NCI-H510A treated with DMSO at 0.1 percent for 48 hours (cell line): Measurements from ENCODE around the gene ACOT6.
"Not testable (repeated sequence)": the region's sequence is repeated elsewhere in the genome, so short reads cannot be mapped to it uniquely, and the experiment has no call there.

ENCODE experiments used
- DNase-seq: peaks from one replicate; lab custom pipeline; 2025; lab: John Stamatoyannopoulos, UW

Gene ACOT6

DNA sequence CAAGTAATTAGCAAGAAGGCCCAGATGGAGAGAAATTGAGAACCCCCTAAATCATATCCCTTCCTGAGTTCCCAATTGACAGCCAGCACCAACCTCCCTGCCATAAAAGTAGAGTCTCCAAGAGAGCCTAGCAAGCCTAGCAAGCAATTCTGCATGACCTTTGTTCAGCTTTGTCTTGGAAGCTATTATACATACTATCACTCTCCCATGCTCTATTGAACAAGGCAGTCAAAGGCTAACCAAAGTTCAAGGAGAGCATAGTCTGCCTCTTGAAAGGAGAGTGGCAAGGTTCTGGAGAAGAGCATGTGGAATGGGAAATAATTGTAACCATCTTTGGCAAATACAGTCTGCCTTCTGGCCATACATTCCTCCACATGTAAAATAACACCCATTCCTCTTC lies 12.8 kb upstream of the ACOT6 start:
- DNase-seq: no peak

- no peak for DNase-seq
These were observed 9.3 kb upstream of the ACOT6 start for GRCh38 chr14:73602994-73603393.

GRCh38 chr14:73606271-73606670 lies 6.0 kb upstream of the ACOT6 start:
- DNase-seq: no peak

DNA sequence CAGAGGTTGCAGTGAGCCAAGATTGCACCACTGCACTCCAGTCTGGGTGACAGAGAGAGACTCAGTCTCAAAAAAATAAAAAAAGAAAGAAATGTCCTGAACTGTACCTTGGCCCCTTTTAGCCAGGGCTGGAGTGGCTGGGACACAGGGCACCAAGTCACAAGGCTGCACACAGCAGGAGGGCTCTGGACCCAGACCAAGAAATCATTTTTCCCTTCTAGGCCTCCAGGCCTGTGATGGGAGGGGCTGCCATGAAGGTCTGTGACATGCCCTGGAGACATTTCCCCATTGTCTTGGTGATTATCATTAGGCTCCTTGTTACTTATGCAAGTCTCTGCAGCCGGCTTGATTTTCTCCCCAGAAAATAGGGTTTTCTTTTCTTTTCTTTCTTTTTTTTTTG lies 5.1 kb upstream of the ACOT6 start:
- no peak for DNase-seq

- DNase-seq: no peak
These were observed 1.6 kb upstream of the ACOT6 start for GRCh38 chr14:73610687-73611086.

DNA sequence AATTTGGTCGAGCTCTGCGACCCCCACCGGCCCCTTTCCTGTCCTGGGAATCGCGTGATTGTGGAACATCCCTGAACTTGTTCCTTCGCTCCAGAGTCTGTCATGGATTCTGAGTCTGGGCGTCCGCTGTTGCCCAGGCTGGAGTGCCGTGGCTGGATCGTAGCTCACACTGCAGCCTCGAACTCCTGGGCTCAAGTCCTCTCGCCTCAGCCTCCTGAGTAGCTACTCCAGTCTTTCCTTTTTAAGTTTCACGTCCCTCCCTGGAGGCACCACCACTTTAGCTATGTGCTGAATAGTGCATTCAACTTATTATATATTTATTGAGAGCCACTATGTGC lies 698 bp downstream of the ACOT6 start:
- DNase-seq: no peak

DNA sequence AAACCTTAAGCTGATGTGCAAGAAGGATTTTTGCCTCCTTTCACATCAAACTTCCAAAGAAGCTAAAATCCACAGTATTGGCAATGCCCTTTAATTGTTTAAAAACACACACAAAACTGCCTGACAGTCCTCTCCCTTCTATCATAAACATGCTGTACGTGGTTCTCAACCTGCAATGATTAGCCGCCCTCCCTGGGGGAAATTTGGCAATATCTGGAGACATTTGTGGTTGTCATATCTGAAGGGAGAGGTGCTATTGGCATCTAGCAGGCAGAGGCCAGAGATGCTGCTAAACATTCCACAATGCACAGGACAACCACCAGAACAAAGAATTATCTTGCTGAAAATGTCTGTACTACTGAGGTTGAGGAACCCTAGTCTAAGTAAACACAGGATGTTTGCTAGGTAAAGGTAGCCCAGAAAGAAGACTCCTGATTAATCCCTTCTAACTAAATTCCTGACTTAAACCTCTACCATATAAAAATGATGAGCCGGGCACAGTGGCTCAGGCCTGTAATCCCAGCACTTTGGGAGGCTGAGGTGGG lies 1.2 kb downstream of the ACOT6 start:
- no peak for DNase-seq

GRCh38 chr14:73616831-73617230 lies 4.5 kb downstream of the ACOT6 start:
- DNase-seq: no peak

DNA sequence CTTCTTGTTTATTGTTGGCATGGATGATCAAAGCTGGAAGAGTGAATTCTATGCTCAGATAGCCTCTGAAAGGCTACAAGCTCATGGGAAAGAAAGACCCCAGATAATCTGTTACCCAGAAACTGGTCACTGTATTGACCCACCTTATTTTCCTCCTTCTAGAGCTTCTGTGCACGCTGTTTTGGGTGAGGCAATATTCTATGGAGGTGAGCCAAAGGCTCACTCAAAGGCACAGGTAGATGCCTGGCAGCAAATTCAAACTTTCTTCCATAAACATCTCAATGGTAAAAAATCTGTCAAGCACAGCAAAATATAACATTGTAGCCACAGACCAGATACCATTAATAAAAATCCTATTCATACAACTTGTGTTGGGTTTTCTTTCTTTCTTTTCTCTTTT lies 7.2 kb downstream of the ACOT6 start:
- DNase-seq: no peak

- no peak for DNase-seq
These were observed 8.0 kb downstream of the ACOT6 start for GRCh38 chr14:73620268-73620667.

DNA sequence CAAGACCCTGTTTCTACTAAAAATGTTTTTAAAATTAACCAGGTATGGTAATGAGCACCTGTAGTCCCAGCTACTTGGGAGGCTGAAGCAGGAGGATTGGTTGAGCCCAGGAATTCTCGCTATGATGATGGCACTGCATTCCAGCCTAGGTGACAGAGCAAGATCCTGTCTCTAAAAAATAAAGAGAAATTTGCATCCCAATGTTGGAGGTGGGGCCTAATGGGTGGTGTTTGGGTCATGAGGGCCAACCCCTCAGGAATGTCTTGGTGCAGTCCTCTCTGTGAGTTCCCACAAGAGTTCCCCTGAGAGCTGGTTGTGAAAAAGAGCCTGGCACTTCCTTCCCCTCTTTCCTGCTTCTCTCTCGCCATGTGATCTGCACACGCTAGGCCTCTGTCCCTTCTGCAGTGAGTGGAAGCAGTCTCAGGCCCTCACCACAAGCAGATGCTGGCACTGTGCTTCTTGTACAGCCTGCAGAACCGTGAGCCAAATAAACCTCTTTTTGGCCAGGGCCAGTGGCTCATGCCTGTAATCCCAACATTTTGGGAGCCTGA lies 11.3 kb downstream of the ACOT6 start:
- no peak for DNase-seq

DNA sequence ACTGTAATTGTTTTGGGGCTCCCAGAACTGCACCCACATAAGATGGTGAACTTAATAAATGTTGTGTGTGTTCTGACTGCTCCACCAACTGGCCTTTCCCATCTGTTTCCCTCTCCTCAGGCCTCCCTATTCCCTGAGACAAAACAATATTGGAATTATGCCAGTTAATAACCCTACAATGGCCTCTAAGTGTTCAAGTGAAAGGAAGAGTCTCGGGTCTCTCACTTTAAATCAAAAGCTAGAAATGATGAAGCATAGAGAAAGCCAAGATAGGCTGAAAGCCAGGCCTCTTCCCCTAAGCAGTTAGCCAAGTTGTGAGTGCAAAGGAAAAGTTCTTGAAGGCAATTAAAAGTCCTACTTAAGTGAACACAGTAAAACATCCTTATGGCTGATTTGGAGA lies 13.4 kb downstream of the ACOT6 start:
- no peak for DNase-seq

- no peak for DNase-seq
These were observed 14.8 kb downstream of the ACOT6 start for GRCh38 chr14:73627151-73627558.

DNA sequence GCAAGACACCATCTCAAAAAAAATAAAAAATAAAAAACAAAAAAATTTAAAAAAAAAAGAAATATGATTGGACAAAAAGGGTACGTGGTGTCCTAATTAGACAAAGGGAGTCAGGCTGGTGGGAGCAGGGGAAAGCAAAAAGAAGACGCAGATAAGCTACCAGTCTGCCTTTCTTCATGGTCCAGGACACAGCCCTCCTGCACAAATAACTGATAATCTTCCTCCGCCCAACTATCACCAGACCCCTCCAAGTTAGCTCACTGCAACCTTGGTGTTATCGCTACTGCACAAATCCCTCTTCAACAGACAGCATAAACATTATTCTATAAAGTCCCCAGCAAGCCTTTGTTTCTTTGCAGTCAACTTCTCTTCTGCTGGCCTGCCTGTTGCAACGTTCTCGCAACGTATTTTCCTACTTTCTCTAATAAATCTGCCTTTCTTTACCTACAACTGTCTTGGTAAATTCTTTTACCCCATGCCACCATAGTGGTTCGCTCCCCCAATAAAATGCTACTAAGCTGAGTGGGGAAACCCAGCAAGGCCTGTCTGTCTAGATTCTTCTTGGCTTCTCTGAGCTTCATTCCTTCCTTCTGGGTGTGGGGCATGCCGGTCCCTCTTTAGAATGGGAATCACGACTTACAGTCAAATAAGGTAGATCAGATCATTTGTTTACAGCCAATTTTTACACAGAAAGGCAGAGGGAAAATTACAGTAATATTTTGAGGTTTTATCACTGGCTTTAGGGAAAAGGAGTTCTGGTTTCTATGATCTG lies 17.9 kb downstream of the ACOT6 start:
- no peak for DNase-seq

GRCh38 chr14:73633116-73634010 lies 21.0 kb downstream of the ACOT6 start:
- peak; percentile 72 for DNase-seq

DNA sequence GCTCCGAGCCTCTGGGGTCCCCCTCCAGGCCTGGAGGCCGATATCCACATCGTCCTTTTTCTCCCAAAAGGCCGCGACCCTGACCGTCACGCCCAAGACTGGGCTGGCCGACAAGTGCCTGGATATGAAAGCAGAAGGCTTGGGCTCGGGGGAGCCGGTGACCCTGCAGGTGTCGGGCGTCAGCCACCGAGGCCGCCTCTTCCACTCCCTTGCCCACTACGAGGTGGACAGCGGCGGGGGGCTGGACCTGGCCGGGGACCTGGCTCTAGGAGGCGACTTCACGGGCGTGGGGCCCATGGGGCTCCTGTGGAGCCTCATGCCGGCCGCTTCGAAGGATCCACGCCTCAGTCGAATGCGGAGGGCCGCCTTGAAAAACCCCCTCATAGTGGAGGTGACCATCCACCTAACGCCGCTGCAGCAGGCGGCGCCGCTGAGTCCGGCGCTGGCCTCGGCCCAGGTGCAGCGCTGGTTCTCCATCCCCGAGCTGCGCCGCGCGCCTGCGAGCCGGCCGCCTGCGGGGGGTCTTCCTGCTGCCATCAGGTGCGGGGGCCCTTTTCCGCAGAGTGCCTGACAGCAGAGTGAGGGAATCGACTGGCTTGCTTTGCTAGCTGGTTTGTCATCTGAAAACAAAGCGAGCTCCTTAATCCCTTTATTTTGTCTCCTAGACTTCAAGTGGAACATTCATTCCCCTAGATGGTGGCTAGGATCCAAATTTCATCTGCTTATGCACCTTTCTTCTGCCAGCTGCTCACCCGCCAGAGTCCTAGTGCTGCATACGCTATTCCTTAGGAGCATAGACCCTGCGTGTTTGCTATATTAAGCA lies 21.9 kb downstream of the ACOT6 start:
- peak; percentile 35 for DNase-seq

- not testable (repeated sequence) for DNase-seq
These were observed 24.0 kb downstream of the ACOT6 start for GRCh38 chr14:73636355-73636754.

DNA sequence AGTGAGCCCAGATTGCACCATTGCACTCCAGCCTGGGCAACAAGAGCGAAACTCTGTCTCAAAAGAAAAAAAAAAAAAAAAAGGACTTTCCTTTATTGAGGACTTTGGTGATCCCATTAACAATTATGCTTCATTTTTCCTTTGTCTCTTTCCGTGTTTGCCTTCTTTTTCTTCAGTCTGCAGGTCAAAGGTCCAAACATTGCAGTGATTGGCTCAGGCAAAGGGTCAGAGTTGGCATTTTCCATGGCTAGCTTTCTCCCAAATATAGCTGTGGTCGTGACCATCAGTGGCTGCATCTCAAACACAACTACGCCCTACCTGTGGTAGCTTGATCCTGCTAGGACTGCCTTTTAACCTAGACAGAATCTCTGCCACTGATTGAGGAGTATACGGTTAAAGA lies 25.5 kb downstream of the ACOT6 start:
- no peak for DNase-seq

- DNase-seq: no peak
These were observed 28.6 kb downstream of the ACOT6 start for GRCh38 chr14:73640796-73641365.

DNA sequence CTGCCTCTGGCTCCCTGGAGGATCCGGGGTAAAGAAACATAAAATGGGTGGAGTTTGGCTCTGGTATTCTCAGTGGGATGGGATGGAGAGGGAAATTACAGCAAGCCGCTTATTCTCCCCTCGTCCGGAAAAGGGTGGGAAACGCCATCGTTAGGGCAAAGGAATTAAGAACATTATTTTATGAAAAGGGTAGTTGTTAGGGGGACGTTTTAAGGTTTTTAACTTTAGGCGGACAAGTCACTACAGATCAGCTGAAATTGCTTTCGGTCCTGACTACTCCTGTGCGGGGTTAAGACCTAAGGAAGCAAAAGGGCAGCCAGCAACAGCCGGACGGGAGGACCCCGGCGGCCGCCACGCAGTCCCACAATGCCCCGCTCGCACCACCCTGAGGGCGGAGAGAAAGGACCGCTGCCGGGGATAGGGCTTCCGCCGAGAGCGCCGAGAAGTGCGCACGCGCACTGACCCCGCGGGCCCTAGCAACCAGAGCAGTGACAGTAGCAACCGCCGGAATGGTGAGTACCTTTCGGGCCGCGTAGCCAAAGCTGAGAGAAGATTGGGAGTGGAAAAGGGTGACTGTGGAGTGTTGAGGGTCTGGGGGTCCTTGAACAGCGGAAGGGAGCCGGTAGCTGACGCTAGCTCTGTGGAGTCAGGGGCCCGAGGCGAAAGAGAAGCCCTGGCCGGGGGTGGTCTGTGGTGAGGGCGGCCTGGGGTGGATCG lies 32.4 kb downstream of the ACOT6 start, which contains the start of gene DNAL1:
Gene DNAL1 (plus strand): TSS at position 456 of the 717 bp plus-strand sequence. CDS start 54 bp downstream, at position 510.
- peak; percentile 97 for DNase-seq

DNA sequence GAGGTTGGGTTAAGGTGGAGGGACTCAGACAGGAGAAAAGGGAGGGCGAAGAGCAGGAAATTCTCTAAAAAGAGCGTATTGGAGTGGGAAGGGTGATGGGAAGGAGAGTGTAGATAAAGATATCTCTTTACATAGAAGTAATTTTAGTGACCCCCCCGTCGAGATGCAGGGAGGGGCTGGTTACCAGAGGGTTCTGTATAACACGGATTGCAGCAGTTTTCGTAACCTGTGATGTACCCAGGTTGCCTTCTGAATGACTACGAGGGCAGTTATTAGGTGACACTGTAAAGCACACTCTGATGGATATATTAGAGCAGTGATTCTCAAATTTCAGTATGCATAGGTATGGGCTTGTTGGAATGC lies 32.9 kb downstream of the ACOT6 start:
- DNase-seq: no peak
